OCI-LY7 (cell line): ENCODE results near the gene GGN. TPM values are rescaled to one million over a fixed set of nuclear protein-coding genes. Genes with fewer than 3 reads are reported as not detected.

Experiments
- BruUV-seq: library from RNA; stranded (reverse); fragments of 400-500 nt; replicated peaks from 2 replicates; lab custom pipeline; 2021; lab: Mats Ljungman, UMichigan
- CTCF ChIA-PET: fragments of 300-600 bp; sonication (Branson Sonifier 250); formaldehyde crosslinking; loops from one replicate; lab custom pipeline; 2022; ENCODE audit warnings: antibody characterized with exemption; ENCODE audit not compliant: unreplicated experiment; lab: Charles Lee
- POLR2A ChIA-PET: fragments of 300-600 bp; sonication (Branson Sonifier 250); formaldehyde crosslinking; loops from one replicate; lab custom pipeline; 2022; ENCODE audit warnings: antibody characterized with exemption; lab: Charles Lee
- DNase-seq: peaks from one replicate; pipeline ENCODE4 v3.0.0-alpha.2; 2015; ENCODE audit warnings: low spot score
- H2AFZ ChIP-seq: fragments of 200-600 bp; sonication (generic), shearing (Covaris generic); 2 replicates; pipeline ENCODE4 v1.6.1; 2014; ENCODE audit warnings: mild to moderate bottlenecking, antibody characterized with exemption, low read length, moderate library complexity
- H3K27ac ChIP-seq: fragments of 200-600 bp; sonication (generic); 2 replicates; pipeline ENCODE4 v1.5.1; 2014; ENCODE audit warnings: mixed run types, low read depth, mild to moderate bottlenecking, moderate library complexity, low read length, inconsistent platforms; ENCODE audit not compliant: poor library complexity, severe bottlenecking
- H3K36me3 ChIP-seq: fragments of 200-600 bp; sonication (generic); 2 replicates; pipeline ENCODE4 v1.6.1; 2014; ENCODE audit warnings: mild to moderate bottlenecking, antibody characterized with exemption, low read length, moderate library complexity, mixed read lengths; ENCODE audit not compliant: insufficient read depth
- H3K4me1 ChIP-seq: fragments of 200-600 bp; sonication (generic); 2 replicates; pipeline ENCODE4 v1.5.1; 2014; ENCODE audit warnings: mild to moderate bottlenecking, low read length; ENCODE audit not compliant: insufficient read depth, poor library complexity, severe bottlenecking
- H3K4me2 ChIP-seq: fragments of 200-600 bp; sonication (generic); 2 replicates; pipeline ENCODE4 v1.6.1; 2014; ENCODE audit warnings: mild to moderate bottlenecking, low read length
- H3K4me3 ChIP-seq: fragments of 200-600 bp; sonication (generic); 2 replicates; pipeline ENCODE4 v1.5.1; 2014; ENCODE audit warnings: mild to moderate bottlenecking, low read depth, low read length; ENCODE audit not compliant: poor library complexity, severe bottlenecking
- H3K79me2 ChIP-seq: fragments of 200-600 bp; sonication (generic); 2 replicates; pipeline ENCODE4 v1.6.1; 2016; ENCODE audit warnings: low read depth, mild to moderate bottlenecking, low read length, moderate library complexity, mixed read lengths; ENCODE audit not compliant: insufficient read depth
- H3K9me2 ChIP-seq: fragments of 200-600 bp; sonication (generic); 2 replicates; pipeline ENCODE4 v1.6.1; 2016; ENCODE audit warnings: mild to moderate bottlenecking, low read length, mixed read lengths; ENCODE audit not compliant: insufficient read depth
- H3K9me3 ChIP-seq: fragments of 200-600 bp; sonication (generic); 2 replicates; pipeline ENCODE4 v1.6.1; 2014; ENCODE audit warnings: mild to moderate bottlenecking, mixed run types, low read length, mixed read lengths
- H4K20me1 ChIP-seq: fragments of 200-600 bp; sonication (generic); 2 replicates; pipeline ENCODE4 v1.6.1; 2014; ENCODE audit warnings: mild to moderate bottlenecking, antibody characterized with exemption, low read length, moderate library complexity, mixed read lengths; ENCODE audit not compliant: insufficient read depth
- EZH2phosphoT487 ChIP-seq: fragments of 200-600 bp; sonication (generic); IDR thresholded peaks from 2 replicates; pipeline ENCODE4 v1.6.1; 2018; ENCODE audit warnings: low read depth, borderline replicate concordance, mild to moderate bottlenecking, mixed run types, antibody characterized with exemption, low read length, moderate library complexity, mixed read lengths
- intact Hi-C: fragments of 100-400 bp; cut with micrococcal nuclease; formaldehyde crosslinking; loops from one replicate; pipeline ENCODE4 v1.10.0; 2022; ENCODE audit not compliant: unreplicated experiment
- total RNA-seq, 2 experiments: library from RNA; depleted of rRNA in 1 of 2; stranded (reverse); fragments of >200 nt in 1 of 2; shearing (Covaris generic) in 1 of 2; gene quantifications; 2 replicates each; pipeline ENCODE4 v1.2.3, GENCODE V29; 2014 to 2022
- TF ChIP-seq, protein P1 (sequence below): fragments of 200-600 bp; sonication (generic); conservative IDR thresholded peaks from 2 replicates; pipeline ENCODE4 v1.5.1; 2014; ENCODE audit warnings: mild to moderate bottlenecking, antibody characterized with exemption, low read length, moderate library complexity, mixed read lengths

GGN gene
- total RNA-seq, 2 experiments from 2014 or later: not detected

- Histone ChIP-seq H3K9me2 (no peaks in the 10 kb centered on the region), H3K4me1 (peaks cover 4% of the 10 kb centered on the region), H3K4me2 (no peak overlapping the region), H3K79me2 (no peaks in the 10 kb centered on the region), H3K36me3 (peaks cover 7% of the 10 kb centered on the region; the same call in 1 of the 2 replicates), H2AFZ (no peak overlapping the region), H3K27ac (no peak overlapping the region), H3K9me3 (no peaks in the 10 kb centered on the region), H4K20me1 (no peaks in the 10 kb centered on the region), H3K4me3 (no peak overlapping the region)
- CTCF ChIA-PET: no interaction called here
- POLR2A ChIA-PET: interaction anchor here (1.4 kb wide), 1 partner anchor 31 kb away, joined by 5 read pairs; the partner anchor contains the start of gene PSMD8
- BruUV-seq: no TSS peak
- TF ChIP-seq, protein P1, sequence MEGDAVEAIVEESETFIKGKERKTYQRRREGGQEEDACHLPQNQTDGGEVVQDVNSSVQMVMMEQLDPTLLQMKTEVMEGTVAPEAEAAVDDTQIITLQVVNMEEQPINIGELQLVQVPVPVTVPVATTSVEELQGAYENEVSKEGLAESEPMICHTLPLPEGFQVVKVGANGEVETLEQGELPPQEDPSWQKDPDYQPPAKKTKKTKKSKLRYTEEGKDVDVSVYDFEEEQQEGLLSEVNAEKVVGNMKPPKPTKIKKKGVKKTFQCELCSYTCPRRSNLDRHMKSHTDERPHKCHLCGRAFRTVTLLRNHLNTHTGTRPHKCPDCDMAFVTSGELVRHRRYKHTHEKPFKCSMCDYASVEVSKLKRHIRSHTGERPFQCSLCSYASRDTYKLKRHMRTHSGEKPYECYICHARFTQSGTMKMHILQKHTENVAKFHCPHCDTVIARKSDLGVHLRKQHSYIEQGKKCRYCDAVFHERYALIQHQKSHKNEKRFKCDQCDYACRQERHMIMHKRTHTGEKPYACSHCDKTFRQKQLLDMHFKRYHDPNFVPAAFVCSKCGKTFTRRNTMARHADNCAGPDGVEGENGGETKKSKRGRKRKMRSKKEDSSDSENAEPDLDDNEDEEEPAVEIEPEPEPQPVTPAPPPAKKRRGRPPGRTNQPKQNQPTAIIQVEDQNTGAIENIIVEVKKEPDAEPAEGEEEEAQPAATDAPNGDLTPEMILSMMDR: no peak
- TF ChIP-seq EZH2phosphoT487: no peak
- intact Hi-C loops: no loop called here
- no peak for DNase-seq
These were observed 17.4 kb upstream of the GGN start for GRCh38 chr19:38405276-38405675.

DNA sequence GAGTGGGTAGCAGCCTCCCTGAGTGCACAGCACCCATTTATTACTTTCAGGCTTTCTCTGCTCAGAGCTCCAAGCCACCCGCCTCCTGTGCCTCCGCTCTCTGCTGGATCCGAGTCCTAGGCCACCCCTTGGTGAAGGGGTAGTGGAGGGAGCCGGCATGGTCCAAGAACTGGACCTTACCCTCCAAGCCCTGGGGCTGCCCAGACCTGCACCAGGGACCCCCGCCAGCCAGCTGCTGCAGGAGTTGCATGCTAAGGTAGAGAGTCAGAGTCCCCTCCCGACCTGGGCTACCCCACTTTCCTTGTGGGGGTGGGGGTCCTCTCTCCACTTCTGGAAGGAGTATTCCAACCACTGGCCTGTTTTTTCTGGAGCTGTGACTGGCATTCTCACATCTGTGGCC lies 17.0 kb upstream of the GGN start:
- H3K27ac ChIP-seq: no peak overlapping the region
- peaks cover 7% of the 10 kb centered on the region; the same call in 1 of the 2 replicates for H3K36me3 ChIP-seq
- no peak for DNase-seq
- no TSS peak for BruUV-seq
- ChIA-PET CTCF (no interaction called here), POLR2A (interaction anchor here (1.4 kb wide), 1 partner anchor 31 kb away, joined by 5 read pairs; the partner anchor contains the start of gene PSMD8)
- TF ChIP-seq, protein P1: no peak
- no peak for TF ChIP-seq EZH2phosphoT487
- no peaks in the 10 kb centered on the region for H3K9me2 ChIP-seq
- no peaks in the 10 kb centered on the region for H3K9me3 ChIP-seq
- no peaks in the 10 kb centered on the region for H4K20me1 ChIP-seq
- H3K4me3 ChIP-seq: no peak overlapping the region
- H3K4me2 ChIP-seq: no peak overlapping the region
- no peak overlapping the region for H2AFZ ChIP-seq
- H3K4me1 ChIP-seq: peaks cover 4% of the 10 kb centered on the region
- no peaks in the 10 kb centered on the region for H3K79me2 ChIP-seq
- intact Hi-C loops: loop anchor here (5.0 kb wide), 2 partner anchors 212 to 527 kb away; partner anchors contain the start of genes EIF3K, MAP4K1, MRPS12 and SARS2
